HEK293T (cell line): ENCODE measurements around the gene PPP1R3E.
"Not testable (repeated sequence)": the region's sequence is repeated elsewhere in the genome, so short reads cannot be mapped to it uniquely, and the experiment has no call there.

Source experiments
- CTCF ChIA-PET: fragments of 350-600 bp; formaldehyde crosslinking; extraction: SDS; loops from one replicate; lab custom pipeline; 2021; ENCODE audit warnings: antibody characterized with exemption, inconsistent platforms; lab: Yijun Ruan, JAX
- POLR2A ChIA-PET: fragments of 350-600 bp; formaldehyde crosslinking; extraction: SDS; loops from one replicate; lab custom pipeline; 2020; ENCODE audit warnings: antibody characterized with exemption, inconsistent platforms; lab: Yijun Ruan, JAX
- DNase-seq: peaks from one replicate; pipeline ENCODE4 v3.0.0; 2012; ENCODE audit warnings: mixed read lengths; ENCODE audit errors: extremely low spot score
- ARNT ChIP-seq: fragments of 450-650 bp; IDR thresholded peaks from 2 replicates; pipeline ENCODE4 v1.6.1; 2017; ENCODE audit warnings: mild to moderate bottlenecking
- BHLHE40 ChIP-seq: fragments of 450-650 bp; IDR thresholded peaks from 2 replicates; pipeline ENCODE4 v1.6.1; 2016; ENCODE audit warnings: mild to moderate bottlenecking, moderate library complexity, borderline replicate concordance
- CTBP1 ChIP-seq: fragments of 450-650 bp; IDR thresholded peaks from 2 replicates; pipeline ENCODE4 v1.6.1; 2016; ENCODE audit warnings: borderline replicate concordance
- ELF4 ChIP-seq: fragments of 450-650 bp; IDR thresholded peaks from 2 replicates; pipeline ENCODE4 v1.6.1; 2017; ENCODE audit warnings: antibody characterized with exemption
- FOXA1 ChIP-seq: fragments of 450-650 bp; IDR thresholded peaks from 2 replicates; pipeline ENCODE4 v1.6.1; 2016; ENCODE audit warnings: mild to moderate bottlenecking
- FOXK2 ChIP-seq: fragments of 450-650 bp; IDR thresholded peaks from 2 replicates; pipeline ENCODE4 v1.6.1; 2016; ENCODE audit warnings: mild to moderate bottlenecking
- FOXM1 ChIP-seq: fragments of 450-650 bp; IDR thresholded peaks from 2 replicates; pipeline ENCODE4 v1.6.1; 2017; ENCODE audit warnings: mild to moderate bottlenecking, borderline replicate concordance
- HDGF ChIP-seq: fragments of 450-650 bp; IDR thresholded peaks from 2 replicates; pipeline ENCODE4 v1.6.1; 2017; ENCODE audit warnings: antibody characterized with exemption, borderline replicate concordance
- L3MBTL2 ChIP-seq: fragments of 450-650 bp; conservative IDR thresholded peaks from 2 replicates; pipeline ENCODE4 v1.6.1; 2016; ENCODE audit warnings: mild to moderate bottlenecking
- LEF1 ChIP-seq: fragments of 450-650 bp; IDR thresholded peaks from 2 replicates; pipeline ENCODE4 v1.6.1; 2017; ENCODE audit warnings: mild to moderate bottlenecking, borderline replicate concordance
- NFRKB ChIP-seq: fragments of 450-650 bp; IDR thresholded peaks from 2 replicates; pipeline ENCODE4 v1.6.1; 2016; ENCODE audit warnings: mild to moderate bottlenecking, moderate library complexity
- PKNOX1 ChIP-seq: fragments of 450-650 bp; IDR thresholded peaks from 2 replicates; pipeline ENCODE4 v1.6.1; 2016
- SP1 ChIP-seq: fragments of 450-650 bp; IDR thresholded peaks from 2 replicates; pipeline ENCODE4 v1.6.1; 2017
- SUZ12 ChIP-seq: fragments of 450-650 bp; IDR thresholded peaks from 2 replicates; pipeline ENCODE4 v1.6.1; 2016; ENCODE audit warnings: mild to moderate bottlenecking
- TARDBP ChIP-seq: fragments of 450-650 bp; IDR thresholded peaks from 2 replicates; pipeline ENCODE4 v1.6.1; 2016
- ZNF384 ChIP-seq: fragments of 450-650 bp; IDR thresholded peaks from 2 replicates; pipeline ENCODE4 v1.6.1; 2016

Gene PPP1R3E

GRCh38 chr14:23269193-23269592, 33.5 kb downstream of the PPP1R3E start:
- ChIA-PET POLR2A (interaction anchor here (1.2 to 5.2 kb wide), 3 partner anchors 17 to 37 kb away, joined by 3 to 18 read pairs (median 5); partner anchors contain the start of genes BCL2L2, HOMEZ and PPP1R3E), CTCF (no interaction called here)
- TF ChIP-seq FOXM1 (no peak), PKNOX1 (no peak), ELF4 (no peak), FOXK2 (no peak), SP1 (no peak), HDGF (no peak), FOXA1 (no peak), TARDBP (no peak)
- DNase-seq = no peak

GRCh38 chr14:23260849-23261248, 41.8 kb downstream of the PPP1R3E start:
- ChIA-PET CTCF (interaction anchor here (1.0 kb wide), 1 partner anchor 79 kb away, joined by 3 read pairs; no protein-coding TSS in a partner anchor), POLR2A (interaction anchor here (1.3 to 2.4 kb wide), 3 partner anchors 9 to 41 kb away, joined by 3 to 11 read pairs (median 6); partner anchors contain the start of genes HOMEZ and PPP1R3E)

GRCh38 chr14:23259426-23259825, 43.2 kb downstream of the PPP1R3E start:
- TF ChIP-seq FOXM1 = no peak
- no peak for TF ChIP-seq L3MBTL2
- TF ChIP-seq SUZ12 = no peak
- no peak for TF ChIP-seq PKNOX1
- no peak for TF ChIP-seq HDGF
- no peak for TF ChIP-seq ZNF384
- no peak for TF ChIP-seq LEF1
- TF ChIP-seq CTBP1 = no peak
- TF ChIP-seq BHLHE40 = no peak
- TF ChIP-seq SP1 = no peak
- no peak for TF ChIP-seq FOXK2
- TF ChIP-seq TARDBP = no peak
- TF ChIP-seq FOXA1 = no peak
- TF ChIP-seq ELF4 = no peak
- no peak for TF ChIP-seq ARNT
- TF ChIP-seq NFRKB = no peak
- POLR2A ChIA-PET = interaction anchor here (1.3 to 2.4 kb wide), 3 partner anchors 11 to 43 kb away, joined by 3 to 11 read pairs (median 6); partner anchors contain the start of genes HOMEZ and PPP1R3E
- CTCF ChIA-PET = interaction anchor here (0.7 to 1.3 kb wide), 2 partner anchors 42 to 102 kb away, joined by 4 to 5 read pairs; no protein-coding TSS in a partner anchor
- DNase-seq = no peak

More at GRCh38 chr14:23260849-23261248, 41.8 kb downstream of the PPP1R3E start:
- not testable (repeated sequence) for DNase-seq

GRCh38 chr14:23258256-23258655, 44.4 kb downstream of the PPP1R3E start:
- no peak for DNase-seq
- POLR2A ChIA-PET = no interaction called here
- no peak for TF ChIP-seq FOXA1
- CTCF ChIA-PET = interaction anchor here (0.7 kb wide), 1 partner anchor 87 kb away, joined by 6 read pairs; no protein-coding TSS in a partner anchor

- CTCF ChIA-PET = no interaction called here
- DNase-seq = no peak
Observed at GRCh38 chr14:23252420-23253333, 50.0 kb downstream of the PPP1R3E start.

More at GRCh38 chr14:23252420-23253333, 50.0 kb downstream of the PPP1R3E start:
- TF ChIP-seq NFRKB (no peak), ARNT (no peak), BHLHE40 (no peak), CTBP1 (no peak), HDGF (no peak), TARDBP (no peak), ZNF384 (no peak), SP1 (no peak), PKNOX1 (no peak), SUZ12 (no peak), FOXA1 (no peak), ELF4 (no peak), FOXM1 (no peak), LEF1 (no peak), L3MBTL2 (no peak), FOXK2 (no peak)
- POLR2A ChIA-PET = no interaction called here
